Right lobe of liver (tissue), 4 donors: ENCODE data around the gene SLC39A10.

Source experiments
- POLR2A ChIP-seq: fragments of 450-650 bp; IDR thresholded peaks from one replicate; pipeline ENCODE4 v1.6.1; 2017; ENCODE audit warnings: antibody characterized with exemption, mild to moderate bottlenecking
- TF ChIP-seq, protein P1 (sequence below), 4 donors: fragments of 200-600 bp in 3 of 4; fragments of 450-650 bp in 1 of 4; IDR thresholded peaks; one replicate each; pipeline versions ENCODE4 v1.5.1 to v1.8.0; 2016 to 2022; ENCODE audit warnings: antibody characterized with exemption in 4 of 4, mild to moderate bottlenecking in 2 of 4
- donor health status: DM: no; HTN: no; CAD: no.
- donor health status: DM: no; HTN: no; CAD: no.
- donor health status: DM: no; HTN: yes; CAD: no.

DNA sequence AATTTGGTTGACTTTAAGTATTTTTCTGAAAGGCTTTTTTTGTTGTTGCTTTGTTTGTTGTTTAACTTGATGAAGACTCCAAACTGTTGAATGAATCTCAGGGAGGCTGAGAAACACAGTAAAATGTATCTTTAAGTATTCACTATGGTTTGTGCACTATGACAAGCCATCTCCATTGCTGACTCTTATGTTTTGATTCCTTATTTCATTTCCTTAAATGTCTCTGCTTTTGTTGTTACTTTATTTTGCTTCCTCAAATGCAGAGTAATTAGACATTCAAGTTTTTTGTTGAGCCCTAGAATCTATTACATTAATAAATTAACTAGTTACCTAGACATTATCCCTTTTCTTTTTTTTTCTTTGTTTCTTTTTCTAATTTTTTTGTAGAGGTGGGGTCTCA is 46.3 kb upstream of the SLC39A10 start:
- TF ChIP-seq, protein P1, sequence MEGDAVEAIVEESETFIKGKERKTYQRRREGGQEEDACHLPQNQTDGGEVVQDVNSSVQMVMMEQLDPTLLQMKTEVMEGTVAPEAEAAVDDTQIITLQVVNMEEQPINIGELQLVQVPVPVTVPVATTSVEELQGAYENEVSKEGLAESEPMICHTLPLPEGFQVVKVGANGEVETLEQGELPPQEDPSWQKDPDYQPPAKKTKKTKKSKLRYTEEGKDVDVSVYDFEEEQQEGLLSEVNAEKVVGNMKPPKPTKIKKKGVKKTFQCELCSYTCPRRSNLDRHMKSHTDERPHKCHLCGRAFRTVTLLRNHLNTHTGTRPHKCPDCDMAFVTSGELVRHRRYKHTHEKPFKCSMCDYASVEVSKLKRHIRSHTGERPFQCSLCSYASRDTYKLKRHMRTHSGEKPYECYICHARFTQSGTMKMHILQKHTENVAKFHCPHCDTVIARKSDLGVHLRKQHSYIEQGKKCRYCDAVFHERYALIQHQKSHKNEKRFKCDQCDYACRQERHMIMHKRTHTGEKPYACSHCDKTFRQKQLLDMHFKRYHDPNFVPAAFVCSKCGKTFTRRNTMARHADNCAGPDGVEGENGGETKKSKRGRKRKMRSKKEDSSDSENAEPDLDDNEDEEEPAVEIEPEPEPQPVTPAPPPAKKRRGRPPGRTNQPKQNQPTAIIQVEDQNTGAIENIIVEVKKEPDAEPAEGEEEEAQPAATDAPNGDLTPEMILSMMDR (IDR thresholded peaks at IDR 0.05) = no peak
- TF ChIP-seq POLR2A = no peak
